IgD-negative memory B cell (primary cell): ENCODE measurements around the gene MAN2B2. TPM values are rescaled to one million over a fixed set of nuclear protein-coding genes. Genes with fewer than 3 reads are reported as not detected.
"Not testable (repeated sequence)": the region's sequence is repeated elsewhere in the genome, so short reads cannot be mapped to it uniquely, and the experiment has no call there.

Source experiments
- H3K27ac Mint-ChIP-seq, 3 donors: one replicate each; pipeline ENCODE4 v1.8.0; 2020 to 2022; ENCODE audit warnings: mild to moderate bottlenecking in 3 of 3, mixed read lengths in 3 of 3, moderate library complexity in 1 of 3
- H3K27me3 Mint-ChIP-seq: one replicate; pipeline ENCODE4 v1.8.0; 2021; ENCODE audit warnings: mixed read lengths
- H3K36me3 Mint-ChIP-seq: one replicate; pipeline ENCODE4 v1.8.0; 2020; ENCODE audit warnings: mild to moderate bottlenecking, mixed read lengths
- H3K4me1 Mint-ChIP-seq, 3 donors: one replicate each; pipeline ENCODE4 v1.8.0; 2020 to 2022; ENCODE audit warnings: mixed read lengths in 3 of 3, mild to moderate bottlenecking in 1 of 3
- H3K4me3 Mint-ChIP-seq, 4 donors: one replicate each; pipeline ENCODE4 v1.8.0; 2020 to 2022; ENCODE audit warnings: mild to moderate bottlenecking in 4 of 4, mixed read lengths in 4 of 4, moderate library complexity in 3 of 4
- H3K9me3 Mint-ChIP-seq, 3 donors: one replicate each; pipeline ENCODE4 v1.8.0; 2020 to 2021; ENCODE audit warnings: mixed read lengths in 3 of 3, mild to moderate bottlenecking in 1 of 3
- polyA plus RNA-seq: library from polyadenylated mRNA; unstranded; fragments of 300-500 nt; fragmentation: Illumina TruSeq; gene quantifications from one replicate; pipeline ENCODE4 v1.2.3, GENCODE V29; 2021

Gene MAN2B2
- polyA plus RNA-seq, 1 donor from 2014 or later: 22.5 TPM

GRCh38 chr4:6657242-6658208 lies 82.5 kb downstream of the MAN2B2 start:
- Mint-ChIP-seq H3K9me3 (peaks cover 0 to 2% (median 0%) of the 10 kb centered on the region in 3 donors), H3K27me3 (peaks cover 27% of the 10 kb centered on the region), H3K4me3 (peak overlapping the region in 1 of 4 donors; percentile 33), H3K36me3 (peaks cover 1% of the 10 kb centered on the region), H3K4me1 (peaks cover 0 to 4% (median 3%) of the 10 kb centered on the region in 3 donors), H3K27ac (peak overlapping the region in 1 of 3 donors; percentile 59)

GRCh38 chr4:6658209-6658595 lies 83.2 kb downstream of the MAN2B2 start:
- Mint-ChIP-seq H3K4me3 (peak overlapping the region in 2 of 4 donors; percentile 65 to 68), H3K4me1 (peaks cover 0 to 4% (median 3%) of the 10 kb centered on the region in 3 donors), H3K27me3 (peaks cover 34% of the 10 kb centered on the region), H3K36me3 (peaks cover 1% of the 10 kb centered on the region), H3K27ac (peak overlapping the region in 1 of 3 donors; percentile 59), H3K9me3 (peaks cover 0 to 2% (median 0%) of the 10 kb centered on the region in 3 donors)

- Mint-ChIP-seq H3K27me3 (peaks cover 37% of the 10 kb centered on the region), H3K9me3 (peaks cover 0 to 2% (median 0%) of the 10 kb centered on the region in 3 donors), H3K36me3 (peaks cover 1% of the 10 kb centered on the region), H3K4me3 (peak overlapping the region in 2 of 4 donors; percentile 68 to 77), H3K27ac (no peak overlapping the region), H3K4me1 (peaks cover 0 to 4% (median 3%) of the 10 kb centered on the region in 3 donors)
Observed at GRCh38 chr4:6658597-6659075, 83.6 kb downstream of the MAN2B2 start.

GRCh38 chr4:6659897-6660296 lies 84.9 kb downstream of the MAN2B2 start:
- Mint-ChIP-seq H3K27me3 (peaks cover 38% of the 10 kb centered on the region), H3K4me1 (peaks cover 0 to 5% (median 4%) of the 10 kb centered on the region in 3 donors), H3K9me3 (no peaks in the 10 kb centered on the region), H3K27ac (no peak overlapping the region), H3K36me3 (peaks cover 1% of the 10 kb centered on the region), H3K4me3 (no peak overlapping the region)

- Mint-ChIP-seq H3K9me3 (no peaks in the 10 kb centered on the region), H3K4me3 (peak overlapping the region in 1 of 4 donors; percentile 15), H3K27ac (no peak overlapping the region), H3K4me1 (peaks cover 0 to 5% (median 4%) of the 10 kb centered on the region in 3 donors), H3K36me3 (peaks cover 1% of the 10 kb centered on the region), H3K27me3 (peaks cover 38% of the 10 kb centered on the region)
Observed at GRCh38 chr4:6660430-6660829, 85.4 kb downstream of the MAN2B2 start.

- Mint-ChIP-seq H3K4me1 (peaks cover 0 to 5% (median 4%) of the 10 kb centered on the region in 3 donors), H3K4me3 (no peak overlapping the region), H3K27me3 (peaks cover 41% of the 10 kb centered on the region), H3K27ac (no peak overlapping the region), H3K36me3 (no peaks in the 10 kb centered on the region), H3K9me3 (no peaks in the 10 kb centered on the region)
Observed at GRCh38 chr4:6662591-6662990, 87.6 kb downstream of the MAN2B2 start.

- Mint-ChIP-seq H3K27ac (peak overlapping the region in 1 of 3 donors; percentile 58), H3K4me1 (peaks cover 0 to 1% (median 1%) of the 10 kb centered on the region in 3 donors), H3K36me3 (peaks cover 2% of the 10 kb centered on the region), H3K27me3 (peaks cover 33% of the 10 kb centered on the region), H3K9me3 (no peaks in the 10 kb centered on the region), H3K4me3 (peak overlapping the region in 3 of 4 donors; percentile 4 to 60 (median 57))
Observed at GRCh38 chr4:6663596-6664393, 88.8 kb downstream of the MAN2B2 start.

- H3K27ac Mint-ChIP-seq: no peak overlapping the region
- no peaks in the 10 kb centered on the region for H3K9me3 Mint-ChIP-seq
- H3K27me3 Mint-ChIP-seq: peaks cover 30% of the 10 kb centered on the region
- no peak overlapping the region for H3K4me3 Mint-ChIP-seq
- peaks cover 0 to 1% (median 0%) of the 10 kb centered on the region in 3 donors for H3K4me1 Mint-ChIP-seq
- peaks cover 4% of the 10 kb centered on the region for H3K36me3 Mint-ChIP-seq
Observed at GRCh38 chr4:6665320-6665654, 90.3 kb downstream of the MAN2B2 start.

GRCh38 chr4:6668391-6668790 lies 93.4 kb downstream of the MAN2B2 start:
- peaks cover 11% of the 10 kb centered on the region for H3K27me3 Mint-ChIP-seq
- H3K9me3 Mint-ChIP-seq: no peaks in the 10 kb centered on the region
- peaks cover 2 to 4% (median 3%) of the 10 kb centered on the region in 3 donors for H3K4me1 Mint-ChIP-seq
- no peak overlapping the region for H3K4me3 Mint-ChIP-seq
- H3K27ac Mint-ChIP-seq: no peak overlapping the region
- H3K36me3 Mint-ChIP-seq: peaks cover 6% of the 10 kb centered on the region

- H3K4me3 Mint-ChIP-seq: peak overlapping the region in 1 of 4 donors; percentile 44
- peak overlapping the region in 1 of 3 donors; percentile 88 for H3K27ac Mint-ChIP-seq
- peaks cover 8% of the 10 kb centered on the region for H3K36me3 Mint-ChIP-seq
Observed at GRCh38 chr4:6671648-6672047, 96.7 kb downstream of the MAN2B2 start.

GRCh38 chr4:6672131-6672530 lies 97.1 kb downstream of the MAN2B2 start:
- H3K4me1 Mint-ChIP-seq: peaks cover 26 to 33% (median 28%) of the 10 kb centered on the region in 3 donors
- peaks cover 5% of the 10 kb centered on the region for H3K27me3 Mint-ChIP-seq
- H3K9me3 Mint-ChIP-seq: no peaks in the 10 kb centered on the region
- H3K27ac Mint-ChIP-seq: peak overlapping the region in 1 of 3 donors; percentile 88
- peaks cover 8% of the 10 kb centered on the region for H3K36me3 Mint-ChIP-seq
- no peak overlapping the region for H3K4me3 Mint-ChIP-seq

More at GRCh38 chr4:6671648-6672047, 96.7 kb downstream of the MAN2B2 start:
- Mint-ChIP-seq H3K27me3 (peaks cover 8% of the 10 kb centered on the region), H3K9me3 (no peaks in the 10 kb centered on the region), H3K4me1 (peaks cover 25 to 30% (median 26%) of the 10 kb centered on the region in 3 donors)

- H3K36me3 Mint-ChIP-seq, H3K9me3 Mint-ChIP-seq, H3K27me3 Mint-ChIP-seq: not testable (repeated sequence)
- H3K4me1 Mint-ChIP-seq: peaks cover 29 to 33% (median 31%) of the 10 kb centered on the region in 3 donors
- peak overlapping the region; percentile 97 for H3K27ac Mint-ChIP-seq
- peak overlapping the region in 1 of 4 donors; percentile 95 for H3K4me3 Mint-ChIP-seq
Observed at GRCh38 chr4:6672541-6673190, 97.7 kb downstream of the MAN2B2 start.
